GM12801 (cell line): ENCODE results near the gene KRT5.

Experiments used
- TF ChIP-seq, protein P1 (sequence below): IDR thresholded peaks from one replicate; pipeline ENCODE4 v1.5.1; 2011; ENCODE audit warnings: control low read depth; ENCODE audit not compliant: insufficient read length; ENCODE audit errors: extremely low read depth

KRT5 gene

DNA sequence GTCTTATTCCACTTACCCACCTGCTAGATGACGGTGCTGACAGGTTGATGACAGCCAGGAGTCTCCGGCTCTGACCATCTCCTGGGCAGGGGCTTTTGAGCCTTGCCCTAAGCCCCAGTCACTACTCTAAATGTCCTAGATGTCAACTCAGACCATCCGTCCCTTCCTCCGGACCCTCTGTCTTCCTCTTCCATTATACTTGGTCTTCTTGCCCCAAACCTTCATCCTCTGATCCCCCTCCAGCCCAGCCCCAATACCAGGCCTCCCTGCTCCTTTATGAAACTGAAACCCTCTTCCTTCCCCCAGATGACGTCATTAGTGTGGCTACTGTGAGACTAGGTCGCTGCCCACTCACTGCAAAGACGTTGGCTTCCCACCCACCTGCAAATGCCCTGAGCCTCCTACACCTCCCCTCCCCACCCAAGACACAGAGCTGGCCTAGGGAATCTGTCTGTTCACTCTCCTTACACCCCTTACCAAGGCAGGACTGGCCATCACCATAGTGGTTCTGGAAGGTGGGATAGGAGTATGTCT is 22.7 kb upstream of the KRT5 start:
- TF ChIP-seq, protein P1, sequence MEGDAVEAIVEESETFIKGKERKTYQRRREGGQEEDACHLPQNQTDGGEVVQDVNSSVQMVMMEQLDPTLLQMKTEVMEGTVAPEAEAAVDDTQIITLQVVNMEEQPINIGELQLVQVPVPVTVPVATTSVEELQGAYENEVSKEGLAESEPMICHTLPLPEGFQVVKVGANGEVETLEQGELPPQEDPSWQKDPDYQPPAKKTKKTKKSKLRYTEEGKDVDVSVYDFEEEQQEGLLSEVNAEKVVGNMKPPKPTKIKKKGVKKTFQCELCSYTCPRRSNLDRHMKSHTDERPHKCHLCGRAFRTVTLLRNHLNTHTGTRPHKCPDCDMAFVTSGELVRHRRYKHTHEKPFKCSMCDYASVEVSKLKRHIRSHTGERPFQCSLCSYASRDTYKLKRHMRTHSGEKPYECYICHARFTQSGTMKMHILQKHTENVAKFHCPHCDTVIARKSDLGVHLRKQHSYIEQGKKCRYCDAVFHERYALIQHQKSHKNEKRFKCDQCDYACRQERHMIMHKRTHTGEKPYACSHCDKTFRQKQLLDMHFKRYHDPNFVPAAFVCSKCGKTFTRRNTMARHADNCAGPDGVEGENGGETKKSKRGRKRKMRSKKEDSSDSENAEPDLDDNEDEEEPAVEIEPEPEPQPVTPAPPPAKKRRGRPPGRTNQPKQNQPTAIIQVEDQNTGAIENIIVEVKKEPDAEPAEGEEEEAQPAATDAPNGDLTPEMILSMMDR = no peak

DNA sequence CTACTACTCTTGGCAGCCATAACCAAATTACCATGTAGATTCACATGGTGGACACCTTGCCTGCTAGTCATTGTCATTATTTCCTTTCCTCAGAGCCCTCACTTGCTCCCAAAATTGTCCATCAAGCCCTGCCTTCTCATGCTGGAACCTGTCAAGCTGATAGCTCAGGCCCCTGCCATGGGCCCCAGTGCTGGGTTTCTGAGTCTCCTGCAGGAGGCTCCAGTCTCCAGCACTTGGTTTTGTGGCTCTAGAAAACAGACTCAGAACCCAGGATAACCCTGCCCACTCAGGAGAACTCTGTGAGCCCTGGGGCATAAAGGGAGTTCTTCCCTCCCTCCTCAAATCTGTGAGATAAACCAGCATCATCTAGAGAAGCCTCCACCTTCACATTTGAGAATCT is 22.0 kb upstream of the KRT5 start:
- TF ChIP-seq, protein P1 = no peak

DNA sequence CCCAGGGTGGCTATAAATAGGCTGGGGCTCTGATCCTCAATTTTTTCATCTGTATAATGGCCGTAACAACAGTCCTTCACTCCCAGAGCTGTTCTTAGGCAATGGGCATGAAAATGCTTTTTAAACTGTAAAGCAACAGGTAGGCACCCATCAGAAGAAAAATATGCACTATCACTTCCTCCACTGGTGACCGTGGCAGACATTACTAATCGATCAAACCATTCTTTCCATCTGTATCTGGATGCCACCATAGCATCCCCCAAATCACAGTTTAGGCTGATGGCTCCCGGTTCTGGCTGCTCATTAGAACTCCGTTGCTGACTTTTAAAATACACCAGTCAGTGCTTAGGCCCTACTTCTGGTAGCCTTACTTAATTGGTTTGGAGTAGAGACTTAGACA is 21.5 kb upstream of the KRT5 start:
- TF ChIP-seq, protein P1 = no peak

DNA sequence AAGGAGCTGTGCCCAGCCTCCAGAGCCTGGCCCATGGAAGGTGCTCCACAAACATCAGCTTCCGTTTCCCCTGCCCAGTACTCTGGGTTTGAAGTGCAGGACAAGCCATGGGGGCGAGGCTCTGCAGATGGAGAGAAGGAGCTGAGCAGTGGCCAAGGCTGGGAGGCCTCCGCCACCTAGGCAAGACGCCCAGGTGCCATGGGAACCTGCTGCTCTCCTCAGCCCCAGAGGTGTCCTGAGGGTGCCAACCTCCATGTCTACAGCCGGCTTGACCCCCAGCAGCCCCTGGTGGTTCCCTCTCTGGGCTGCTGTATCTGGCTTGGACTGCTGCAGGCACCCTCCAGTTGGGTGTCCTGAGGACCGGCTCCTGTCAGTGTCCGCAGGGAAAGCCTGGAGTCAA is 20.3 kb upstream of the KRT5 start:
- TF ChIP-seq, protein P1 = no peak

DNA sequence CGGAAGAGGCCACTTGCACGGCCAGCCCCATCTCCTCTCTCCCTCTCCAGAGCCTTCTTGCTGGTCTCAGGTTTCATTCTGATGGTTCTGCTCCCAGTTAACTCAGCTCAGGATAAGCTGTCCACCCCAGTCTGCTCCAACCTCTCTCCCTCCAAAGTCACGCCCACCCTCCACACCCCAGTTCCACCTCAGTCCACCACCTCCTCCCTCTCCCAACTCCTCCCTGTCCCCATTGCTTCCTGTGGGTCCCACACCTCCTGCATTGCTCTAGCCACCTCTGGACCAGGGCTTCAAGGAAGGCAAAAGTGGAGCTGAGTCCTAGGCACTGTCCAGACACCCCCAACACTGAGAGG is 19.6 kb upstream of the KRT5 start:
- TF ChIP-seq, protein P1 = no peak

DNA sequence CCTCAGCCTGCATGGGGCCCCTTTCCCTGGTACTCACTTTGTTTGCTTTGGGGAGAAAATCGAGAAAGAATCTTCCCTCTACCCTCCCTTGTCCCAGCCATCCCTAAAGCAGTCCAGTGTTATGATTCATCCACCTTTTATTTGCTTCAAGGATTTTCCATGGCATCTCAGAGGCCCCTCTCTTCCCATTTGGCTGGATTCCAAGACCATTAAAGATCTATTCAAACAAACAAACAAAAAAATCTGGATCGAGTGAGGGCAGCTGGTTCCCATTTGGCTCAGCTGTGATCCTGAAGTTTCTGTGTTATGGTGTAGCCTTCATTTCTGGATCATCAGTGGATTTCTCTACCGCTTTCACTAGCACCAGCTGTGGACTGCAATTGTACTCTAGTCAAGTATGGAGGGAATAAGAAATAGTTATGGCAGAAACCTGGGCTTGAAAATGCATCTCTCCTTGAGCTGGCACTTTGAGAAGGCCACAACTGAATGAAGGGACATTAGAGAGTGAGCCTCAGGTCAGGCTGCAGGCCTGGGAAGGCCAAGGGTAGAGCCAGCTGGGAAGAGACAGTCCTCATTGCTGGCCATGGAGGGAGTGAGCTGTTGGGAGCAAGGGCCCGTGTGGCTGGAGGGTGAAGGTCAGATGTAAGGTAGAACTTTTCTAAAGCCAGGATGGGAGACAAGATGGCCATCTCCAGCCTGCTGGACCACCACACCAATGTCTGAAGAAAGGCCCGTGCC is 19.1 kb upstream of the KRT5 start:
- TF ChIP-seq, protein P1 = no peak

DNA sequence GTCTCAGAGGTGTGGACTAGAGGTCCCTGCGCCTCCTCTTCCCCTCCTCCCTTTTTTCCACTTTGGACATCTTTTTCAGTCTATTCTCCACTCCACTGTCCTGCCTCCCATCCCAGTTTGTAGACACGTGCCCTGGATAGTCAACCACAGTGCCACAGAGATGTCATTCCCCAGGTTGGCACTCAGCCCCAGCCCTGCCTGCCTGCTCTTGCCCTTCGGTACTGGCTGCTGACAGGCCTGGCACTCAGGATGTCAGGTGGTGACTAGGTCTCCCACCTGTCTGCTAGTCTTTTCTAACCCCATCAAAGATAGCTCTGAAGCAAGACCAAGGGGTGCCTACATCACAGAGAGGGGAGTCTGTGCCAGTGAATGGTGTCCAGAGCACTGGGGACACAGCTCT is 16.9 kb upstream of the KRT5 start:
- TF ChIP-seq, protein P1 = no peak
